HEK293 (cell line): ENCODE data around the gene SLC35F5.

Experiments
- CTCF ChIA-PET: fragments of 350-600 bp; formaldehyde crosslinking; extraction: SDS; loops from one replicate; lab custom pipeline; 2021; ENCODE audit warnings: antibody characterized with exemption; lab: Yijun Ruan, JAX
- POLR2A ChIA-PET: fragments of 300-600 bp; formaldehyde crosslinking; extraction: SDS; loops from one replicate; lab custom pipeline; 2020; ENCODE audit warnings: antibody characterized with exemption, inconsistent platforms; lab: Yijun Ruan, JAX
- H3K27ac ChIP-seq: fragments of 200-500 bp; sonication (Bioruptor generic); 2 replicates; pipeline ENCODE4 v1.5.1; 2014; ENCODE audit warnings: low read depth, low read length, control low read depth, inconsistent platforms; ENCODE audit errors: extremely low read depth
- H3K36me3 ChIP-seq, 2 experiments: fragments of 200-500 bp in 1 of 2; sonication (Bioruptor generic) in 1 of 2; 1 replicate in 1 of 2; 2 replicates in 1 of 2; pipeline ENCODE4 v1.5.1; 2014 to 2017; ENCODE audit warnings: inconsistent platforms in 2 of 2, low read length in 2 of 2; ENCODE audit not compliant: control insufficient read depth in 2 of 2, insufficient read depth in 1 of 2
- H3K4me1 ChIP-seq: fragments of 200-500 bp; sonication (Bioruptor generic); 2 replicates; pipeline ENCODE4 v1.5.1; 2014; ENCODE audit warnings: mild to moderate bottlenecking, low read length, inconsistent platforms; ENCODE audit not compliant: control insufficient read depth, insufficient read depth
- H3K4me3 ChIP-seq: 2 replicates; pipeline ENCODE4 v1.5.1; 2011; ENCODE audit warnings: low read depth, mild to moderate bottlenecking, control low read depth, low read length, moderate library complexity
- H3K9me3 ChIP-seq: fragments of 200-500 bp; sonication (Bioruptor generic); 2 replicates; pipeline ENCODE4 v1.5.1; 2014; ENCODE audit warnings: low read depth, low read length, inconsistent platforms; ENCODE audit not compliant: control insufficient read depth, insufficient read depth
- MZF1 ChIP-seq: fragments of 450-650 bp; formaldehyde crosslinking; IDR thresholded peaks from 2 replicates; pipeline ENCODE4 v1.5.1; 2017; ENCODE audit warnings: missing biosample characterization, missing genetic modification characterization, borderline replicate concordance
- SALL2 ChIP-seq: fragments of 450-650 bp; formaldehyde crosslinking; IDR thresholded peaks from 2 replicates; pipeline ENCODE4 v1.5.0; 2017; ENCODE audit warnings: missing biosample characterization, mild to moderate bottlenecking, missing genetic modification characterization, borderline replicate concordance
- SCRT2 ChIP-seq: fragments of 450-650 bp; formaldehyde crosslinking; IDR thresholded peaks from 2 replicates; pipeline ENCODE4 v1.5.1; 2016; ENCODE audit warnings: missing biosample characterization, missing genetic modification characterization
- SP2 ChIP-seq: fragments of 450-650 bp; formaldehyde crosslinking; IDR thresholded peaks from 2 replicates; pipeline ENCODE4 v1.5.1; 2016; ENCODE audit warnings: missing biosample characterization, missing genetic modification characterization
- YY2 ChIP-seq: fragments of 450-650 bp; formaldehyde crosslinking; IDR thresholded peaks from 2 replicates; pipeline ENCODE4 v1.5.1; 2016; ENCODE audit warnings: missing biosample characterization, missing genetic modification characterization
- ZBTB8A ChIP-seq: fragments of 450-650 bp; formaldehyde crosslinking; IDR thresholded peaks from 2 replicates; pipeline ENCODE4 v1.5.1; 2016; ENCODE audit warnings: missing biosample characterization, missing genetic modification characterization
- ZEB2 ChIP-seq: fragments of 450-650 bp; formaldehyde crosslinking; IDR thresholded peaks from 2 replicates; pipeline ENCODE4 v1.5.1; 2016; ENCODE audit warnings: missing biosample characterization, missing genetic modification characterization
- ZIC2 ChIP-seq: fragments of 450-650 bp; formaldehyde crosslinking; IDR thresholded peaks from 2 replicates; pipeline ENCODE4 v1.5.1; 2016; ENCODE audit warnings: missing biosample characterization, missing genetic modification characterization
- ZNF121 ChIP-seq: fragments of 450-650 bp; formaldehyde crosslinking; IDR thresholded peaks from 2 replicates; pipeline ENCODE4 v1.5.1; 2016; ENCODE audit warnings: missing biosample characterization, missing genetic modification characterization
- ZNF138 ChIP-seq: fragments of 450-650 bp; formaldehyde crosslinking; IDR thresholded peaks from 2 replicates; pipeline ENCODE4 v1.5.1; 2016; ENCODE audit warnings: missing biosample characterization, missing genetic modification characterization, borderline replicate concordance
- ZNF202 ChIP-seq: fragments of 450-650 bp; formaldehyde crosslinking; IDR thresholded peaks from 2 replicates; pipeline ENCODE4 v1.5.1; 2016; ENCODE audit warnings: missing biosample characterization, missing genetic modification characterization, borderline replicate concordance
- ZNF302 ChIP-seq: fragments of 450-650 bp; formaldehyde crosslinking; IDR thresholded peaks from 2 replicates; pipeline ENCODE4 v1.5.1; 2016; ENCODE audit warnings: missing biosample characterization, missing genetic modification characterization, low read depth
- ZNF335 ChIP-seq: fragments of 450-650 bp; formaldehyde crosslinking; conservative IDR thresholded peaks from 2 replicates; pipeline ENCODE4 v1.5.1; 2016; ENCODE audit warnings: missing biosample characterization, missing genetic modification characterization
- ZNF391 ChIP-seq: fragments of 450-650 bp; formaldehyde crosslinking; IDR thresholded peaks from 2 replicates; pipeline ENCODE4 v1.5.1; 2016; ENCODE audit warnings: low read depth, missing biosample characterization, missing genetic modification characterization, borderline replicate concordance
- ZNF426 ChIP-seq: fragments of 450-650 bp; formaldehyde crosslinking; IDR thresholded peaks from 2 replicates; pipeline ENCODE4 v1.5.1; 2017; ENCODE audit warnings: missing biosample characterization, missing genetic modification characterization, mild to moderate bottlenecking, inconsistent platforms, moderate library complexity
- ZNF449 ChIP-seq: fragments of 450-650 bp; formaldehyde crosslinking; IDR thresholded peaks from 2 replicates; pipeline ENCODE4 v1.5.1; 2017; ENCODE audit warnings: missing biosample characterization, mild to moderate bottlenecking, missing genetic modification characterization, moderate library complexity
- ZNF624 ChIP-seq: fragments of 450-650 bp; formaldehyde crosslinking; IDR thresholded peaks from 2 replicates; pipeline ENCODE4 v1.5.1; 2017; ENCODE audit warnings: missing biosample characterization, missing genetic modification characterization
- ZNF76 ChIP-seq: fragments of 450-650 bp; formaldehyde crosslinking; IDR thresholded peaks from 2 replicates; pipeline ENCODE4; 2016; ENCODE audit warnings: low read depth, missing biosample characterization, missing genetic modification characterization, borderline replicate concordance
- ZNF830 ChIP-seq: fragments of 450-650 bp; IDR thresholded peaks from 2 replicates; pipeline ENCODE4 v1.5.0; 2018; ENCODE audit warnings: missing biosample characterization, missing genetic modification characterization, low read depth, mild to moderate bottlenecking, moderate library complexity
- TF ChIP-seq, protein P1 (sequence below): fragments of 450-650 bp; formaldehyde crosslinking; IDR thresholded peaks from 2 replicates; pipeline ENCODE4 v1.5.1; 2016; ENCODE audit warnings: missing biosample characterization, missing genetic modification characterization

Gene SLC35F5

DNA sequence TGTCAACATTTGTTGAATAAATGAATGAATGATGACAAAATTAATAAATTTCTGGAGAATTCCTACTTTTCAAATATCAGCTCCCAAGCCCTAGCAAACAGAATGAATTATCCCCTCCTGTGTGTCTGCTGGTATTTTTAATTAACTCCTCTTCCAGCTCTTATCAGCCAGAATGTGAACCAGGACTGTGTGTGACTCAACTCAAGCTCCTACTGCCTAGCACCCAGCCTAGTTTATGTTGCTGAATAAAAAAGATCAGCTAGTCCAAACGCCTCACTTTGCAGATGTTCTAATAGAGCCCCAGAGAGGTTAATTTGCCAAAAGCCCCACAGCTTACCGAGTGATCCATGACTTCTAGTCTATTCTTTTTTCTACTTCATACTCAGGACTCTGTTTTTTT is 79.1 kb downstream of the SLC35F5 start:
- no peaks in the 10 kb centered on the region for H3K36me3 ChIP-seq
- TF ChIP-seq ZBTB8A (no peak), ZEB2 (tag by site-specific recombination) (no peak), ZNF391 (tag by site-specific recombination) (no peak), ZNF76 (tag by site-specific recombination) (no peak), MZF1 (tag by site-specific recombination) (no peak), ZNF302 (tag by site-specific recombination) (no peak), ZNF426 (no peak), ZIC2 (tag by site-specific recombination) (no peak), ZNF624 (no peak), ZNF449 (tag by site-specific recombination) (no peak), ZNF138 (tag by site-specific recombination) (no peak), ZNF335 (tag by site-specific recombination) (no peak), SALL2 (tag by site-specific recombination) (no peak)
- TF ChIP-seq, protein P1, sequence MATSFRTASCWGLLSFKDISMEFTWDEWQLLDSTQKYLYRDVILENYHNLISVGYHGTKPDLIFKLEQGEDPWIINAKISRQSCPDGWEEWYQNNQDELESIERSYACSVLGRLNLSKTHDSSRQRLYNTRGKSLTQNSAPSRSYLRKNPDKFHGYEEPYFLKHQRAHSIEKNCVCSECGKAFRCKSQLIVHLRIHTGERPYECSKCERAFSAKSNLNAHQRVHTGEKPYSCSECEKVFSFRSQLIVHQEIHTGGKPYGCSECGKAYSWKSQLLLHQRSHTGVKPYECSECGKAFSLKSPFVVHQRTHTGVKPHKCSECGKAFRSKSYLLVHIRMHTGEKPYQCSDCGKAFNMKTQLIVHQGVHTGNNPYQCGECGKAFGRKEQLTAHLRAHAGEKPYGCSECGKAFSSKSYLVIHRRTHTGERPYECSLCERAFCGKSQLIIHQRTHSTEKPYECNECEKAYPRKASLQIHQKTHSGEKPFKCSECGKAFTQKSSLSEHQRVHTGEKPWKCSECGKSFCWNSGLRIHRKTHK (tag by site-specific recombination) = no peak
- H3K27ac ChIP-seq = no peak overlapping the region
- H3K9me3 ChIP-seq = no peaks in the 10 kb centered on the region
- H3K4me3 ChIP-seq = no peak overlapping the region
- ChIA-PET POLR2A (no interaction called here), CTCF (interaction anchor here (0.6 kb wide), 1 partner anchor 928 kb away, joined by 3 read pairs; no protein-coding TSS in a partner anchor)
- no peaks in the 10 kb centered on the region for H3K4me1 ChIP-seq

- TF ChIP-seq ZNF830 (tag by site-specific recombination) (no peak), ZNF202 (tag by site-specific recombination) (no peak), SALL2 (tag by site-specific recombination) (no peak), YY2 (no peak), SCRT2 (tag by site-specific recombination) (peak; percentile 90), ZNF121 (no peak)
- POLR2A ChIA-PET = no interaction called here
- CTCF ChIA-PET = interaction anchor here (0.6 kb wide), 1 partner anchor 927 kb away, joined by 3 read pairs; no protein-coding TSS in a partner anchor
- Histone ChIP-seq H3K4me3 (no peak overlapping the region), H3K9me3 (no peaks in the 10 kb centered on the region), H3K36me3 (no peaks in the 10 kb centered on the region), H3K27ac (no peak overlapping the region), H3K4me1 (no peaks in the 10 kb centered on the region)
Observed at GRCh38 chr2:113676623-113677266, 79.7 kb downstream of the SLC35F5 start.

GRCh38 chr2:113675875-113676274 is 80.6 kb downstream of the SLC35F5 start:
- Histone ChIP-seq H3K36me3 (no peaks in the 10 kb centered on the region), H3K4me3 (no peak overlapping the region), H3K4me1 (no peaks in the 10 kb centered on the region), H3K27ac (no peak overlapping the region), H3K9me3 (no peaks in the 10 kb centered on the region)
- POLR2A ChIA-PET = no interaction called here
- no peak for TF ChIP-seq SP2 (tag by site-specific recombination)
- CTCF ChIA-PET = no interaction called here
